Epithelial cell of proximal tubule (primary cell): ENCODE measurements around the gene EGLN1. TPM values are rescaled to one million over a fixed set of nuclear protein-coding genes. Genes with fewer than 3 reads are reported as not detected.
"Not testable (repeated sequence)": the region's sequence is repeated elsewhere in the genome, so short reads cannot be mapped to it uniquely, and the experiment has no call there.

ENCODE experiments used
- DNase-seq: peaks from one replicate; pipeline ENCODE4 v3.0.0-alpha.2; 2011; ENCODE audit warnings: low read depth
- H3K4me3 ChIP-seq: 2 replicates; pipeline ENCODE4 v1.5.1; 2011; ENCODE audit warnings: low read depth, mild to moderate bottlenecking, low read length
- CTCF ChIP-seq: conservative IDR thresholded peaks from 2 replicates; pipeline ENCODE4 v1.5.1; 2012; ENCODE audit warnings: low read depth, mild to moderate bottlenecking, low read length
- total RNA-seq: library from RNA; depleted of rRNA; stranded (reverse); fragments of >200 nt; gene quantifications from 2 replicates; pipeline ENCODE4 v1.2.3, GENCODE V29; 2015

The EGLN1 gene
- total RNA-seq, 1 donor from 2014 or later: 34.5 TPM

- DNase-seq: no peak
- TF ChIP-seq CTCF: no peak
- H3K4me3 ChIP-seq: no peak overlapping the region
Measured at GRCh38 chr1:231446138-231446537, 24.1 kb upstream of the EGLN1 start.

- TF ChIP-seq CTCF: no peak
- no peak overlapping the region for H3K4me3 ChIP-seq
- DNase-seq: no peak
Measured at GRCh38 chr1:231444059-231444458, 22.0 kb upstream of the EGLN1 start.

- no peak for DNase-seq
- no peak for TF ChIP-seq CTCF
- H3K4me3 ChIP-seq: no peak overlapping the region
Measured at GRCh38 chr1:231443363-231443762, 21.3 kb upstream of the EGLN1 start.

- no peak for TF ChIP-seq CTCF
- no peak overlapping the region for H3K4me3 ChIP-seq
- no peak for DNase-seq
Measured at GRCh38 chr1:231442735-231443134, 20.6 kb upstream of the EGLN1 start.

- no peak for DNase-seq
- H3K4me3 ChIP-seq: no peak overlapping the region
- no peak for TF ChIP-seq CTCF
Measured at GRCh38 chr1:231432996-231433395, 10.9 kb upstream of the EGLN1 start.

- TF ChIP-seq CTCF: no peak
- DNase-seq: no peak
- no peak overlapping the region for H3K4me3 ChIP-seq
Measured at GRCh38 chr1:231431665-231432415, 9.8 kb upstream of the EGLN1 start.

GRCh38 chr1:231430678-231431352 is 8.7 kb upstream of the EGLN1 start:
- not testable (repeated sequence) for DNase-seq, H3K4me3 ChIP-seq
